OCI-LY3 (cell line): ENCODE measurements around the gene GLRX.

ENCODE experiments used
- EZH2phosphoT487 ChIP-seq: fragments of 200-600 bp; shearing (Covaris generic); IDR thresholded peaks from 2 replicates; pipeline ENCODE4 v1.6.1; 2018; ENCODE audit warnings: antibody characterized with exemption, mixed run types, low read depth
- TF ChIP-seq, protein P1 (sequence below): fragments of 200-600, 300-600 bp; sonication (generic); IDR thresholded peaks from 2 replicates; pipeline ENCODE4 v1.5.1; 2014; ENCODE audit warnings: antibody characterized with exemption, low read length, low read depth

- TF ChIP-seq, protein P1, sequence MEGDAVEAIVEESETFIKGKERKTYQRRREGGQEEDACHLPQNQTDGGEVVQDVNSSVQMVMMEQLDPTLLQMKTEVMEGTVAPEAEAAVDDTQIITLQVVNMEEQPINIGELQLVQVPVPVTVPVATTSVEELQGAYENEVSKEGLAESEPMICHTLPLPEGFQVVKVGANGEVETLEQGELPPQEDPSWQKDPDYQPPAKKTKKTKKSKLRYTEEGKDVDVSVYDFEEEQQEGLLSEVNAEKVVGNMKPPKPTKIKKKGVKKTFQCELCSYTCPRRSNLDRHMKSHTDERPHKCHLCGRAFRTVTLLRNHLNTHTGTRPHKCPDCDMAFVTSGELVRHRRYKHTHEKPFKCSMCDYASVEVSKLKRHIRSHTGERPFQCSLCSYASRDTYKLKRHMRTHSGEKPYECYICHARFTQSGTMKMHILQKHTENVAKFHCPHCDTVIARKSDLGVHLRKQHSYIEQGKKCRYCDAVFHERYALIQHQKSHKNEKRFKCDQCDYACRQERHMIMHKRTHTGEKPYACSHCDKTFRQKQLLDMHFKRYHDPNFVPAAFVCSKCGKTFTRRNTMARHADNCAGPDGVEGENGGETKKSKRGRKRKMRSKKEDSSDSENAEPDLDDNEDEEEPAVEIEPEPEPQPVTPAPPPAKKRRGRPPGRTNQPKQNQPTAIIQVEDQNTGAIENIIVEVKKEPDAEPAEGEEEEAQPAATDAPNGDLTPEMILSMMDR, result no peak
- no peak for TF ChIP-seq EZH2phosphoT487
Measured at GRCh38 chr5:95803271-95804148, 19.0 kb downstream of the GLRX start.
